ENCODE data around the gene TLR4.

The TLR4 gene

DNA sequence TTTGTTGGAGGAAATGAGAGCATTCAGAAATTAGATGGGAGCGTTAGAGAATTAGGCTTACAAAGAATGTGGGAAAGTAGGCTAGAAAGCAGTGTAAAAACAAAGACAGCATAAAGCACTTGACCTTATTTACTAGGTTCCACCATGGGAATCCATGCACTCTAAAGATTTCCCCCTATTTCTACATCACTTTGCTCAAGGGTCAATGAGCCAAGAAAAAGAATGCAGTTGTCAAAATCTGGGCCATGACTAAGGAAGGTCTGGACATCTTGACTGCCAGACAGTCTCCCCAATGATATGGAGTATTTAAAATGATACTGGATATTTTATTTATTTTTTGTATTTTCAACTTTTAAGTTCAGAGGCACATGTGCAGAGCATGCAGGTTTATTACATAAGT is 3.4 kb downstream of the TLR4 start:
- Histone ChIP-seq H3K27me3 (ENCODE audit: control insufficient read depth in 2 of 2, insufficient read depth in 2 of 2, low read length in 2 of 2) (no peaks in the 10 kb centered on the region), H3K4me3 (ENCODE audit: low read length in 2 of 2) (no peak overlapping the region), H3K36me3 (ENCODE audit: control insufficient read depth in 2 of 2, insufficient read depth in 2 of 2, low read length in 2 of 2) (no peaks in the 10 kb centered on the region), H3K27ac (ENCODE audit: low read depth in 2 of 2, low read length in 2 of 2) (no peak overlapping the region), H3K9ac (ENCODE audit: low read depth in 1 of 2, low read length in 2 of 2) (no peak overlapping the region), H3K4me1 (ENCODE audit: control insufficient read depth in 2 of 2, insufficient read depth in 2 of 2, low read length in 2 of 2) (peaks cover 5 to 10% of the 10 kb centered on the region in 2 donors), H3K9me3 (ENCODE audit: control insufficient read depth in 2 of 2, low read length in 2 of 2) (no peaks in the 10 kb centered on the region)

DNA sequence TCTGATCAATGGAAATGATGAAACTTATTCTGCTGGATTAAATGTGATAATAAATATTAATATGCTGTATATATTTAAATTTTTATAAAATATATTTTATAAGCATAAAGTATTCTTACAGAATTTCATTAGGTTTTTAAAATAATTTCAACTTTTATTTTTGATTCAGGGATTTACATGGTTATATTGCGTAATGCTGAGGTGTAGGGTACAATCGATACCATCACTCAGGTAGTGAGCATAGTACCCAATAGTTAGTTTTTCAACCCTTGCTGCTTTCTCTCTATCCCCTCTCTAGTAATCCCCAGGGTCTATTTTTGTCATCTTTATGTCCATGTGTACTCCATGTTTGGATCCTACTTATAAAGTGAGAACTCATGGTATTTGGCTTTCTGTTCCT is 5.7 kb downstream of the TLR4 start:
- no peaks in the 10 kb centered on the region for H3K4me1 ChIP-seq (ENCODE audit: control insufficient read depth in 2 of 2, insufficient read depth in 2 of 2, low read length in 2 of 2)
- H3K9me3 ChIP-seq (ENCODE audit: control insufficient read depth in 2 of 2, low read length in 2 of 2): no peaks in the 10 kb centered on the region
- H3K9ac ChIP-seq (ENCODE audit: low read depth in 1 of 2, low read length in 2 of 2): no peak overlapping the region
- no peak overlapping the region for H3K27ac ChIP-seq (ENCODE audit: low read depth in 2 of 2, low read length in 2 of 2)
- no peak overlapping the region for H3K4me3 ChIP-seq (ENCODE audit: low read length in 2 of 2)
- peaks cover 0 to 4% of the 10 kb centered on the region in 2 donors for H3K36me3 ChIP-seq (ENCODE audit: control insufficient read depth in 2 of 2, insufficient read depth in 2 of 2, low read length in 2 of 2)
- no peaks in the 10 kb centered on the region for H3K27me3 ChIP-seq (ENCODE audit: control insufficient read depth in 2 of 2, insufficient read depth in 2 of 2, low read length in 2 of 2)

DNA sequence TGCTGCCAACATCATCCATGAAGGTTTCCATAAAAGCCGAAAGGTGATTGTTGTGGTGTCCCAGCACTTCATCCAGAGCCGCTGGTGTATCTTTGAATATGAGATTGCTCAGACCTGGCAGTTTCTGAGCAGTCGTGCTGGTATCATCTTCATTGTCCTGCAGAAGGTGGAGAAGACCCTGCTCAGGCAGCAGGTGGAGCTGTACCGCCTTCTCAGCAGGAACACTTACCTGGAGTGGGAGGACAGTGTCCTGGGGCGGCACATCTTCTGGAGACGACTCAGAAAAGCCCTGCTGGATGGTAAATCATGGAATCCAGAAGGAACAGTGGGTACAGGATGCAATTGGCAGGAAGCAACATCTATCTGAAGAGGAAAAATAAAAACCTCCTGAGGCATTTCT is 10.1 kb downstream of the TLR4 start:
- Histone ChIP-seq H3K9ac (ENCODE audit: low read depth in 1 of 2, low read length in 2 of 2) (no peak overlapping the region), H3K4me3 (ENCODE audit: low read length in 2 of 2) (no peak overlapping the region), H3K4me1 (ENCODE audit: control insufficient read depth in 2 of 2, insufficient read depth in 2 of 2, low read length in 2 of 2) (peaks cover 7 to 9% of the 10 kb centered on the region in 2 donors), H3K27ac (ENCODE audit: low read depth in 2 of 2, low read length in 2 of 2) (no peak overlapping the region), H3K27me3 (ENCODE audit: control insufficient read depth in 2 of 2, insufficient read depth in 2 of 2, low read length in 2 of 2) (no peaks in the 10 kb centered on the region), H3K9me3 (ENCODE audit: control insufficient read depth in 2 of 2, low read length in 2 of 2) (no peaks in the 10 kb centered on the region), H3K36me3 (ENCODE audit: control insufficient read depth in 2 of 2, insufficient read depth in 2 of 2, low read length in 2 of 2) (peaks cover 0 to 4% of the 10 kb centered on the region in 2 donors)

DNA sequence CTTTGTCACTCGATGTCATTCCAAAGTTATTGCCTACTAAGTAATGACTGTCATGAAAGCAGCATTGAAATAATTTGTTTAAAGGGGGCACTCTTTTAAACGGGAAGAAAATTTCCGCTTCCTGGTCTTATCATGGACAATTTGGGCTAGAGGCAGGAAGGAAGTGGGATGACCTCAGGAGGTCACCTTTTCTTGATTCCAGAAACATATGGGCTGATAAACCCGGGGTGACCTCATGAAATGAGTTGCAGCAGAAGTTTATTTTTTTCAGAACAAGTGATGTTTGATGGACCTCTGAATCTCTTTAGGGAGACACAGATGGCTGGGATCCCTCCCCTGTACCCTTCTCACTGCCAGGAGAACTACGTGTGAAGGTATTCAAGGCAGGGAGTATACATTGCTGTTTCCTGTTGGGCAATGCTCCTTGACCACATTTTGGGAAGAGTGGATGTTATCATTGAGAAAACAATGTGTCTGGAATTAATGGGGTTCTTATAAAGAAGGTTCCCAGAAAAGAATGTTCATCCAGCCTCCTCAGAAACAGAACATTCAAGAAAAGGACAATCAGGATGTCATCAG is 11.3 kb downstream of the TLR4 start:
- Histone ChIP-seq H3K4me3 (ENCODE audit: low read length in 2 of 2) (no peak overlapping the region), H3K27ac (ENCODE audit: low read depth in 2 of 2, low read length in 2 of 2) (no peak overlapping the region), H3K27me3 (ENCODE audit: control insufficient read depth in 2 of 2, insufficient read depth in 2 of 2, low read length in 2 of 2) (no peaks in the 10 kb centered on the region)

DNA sequence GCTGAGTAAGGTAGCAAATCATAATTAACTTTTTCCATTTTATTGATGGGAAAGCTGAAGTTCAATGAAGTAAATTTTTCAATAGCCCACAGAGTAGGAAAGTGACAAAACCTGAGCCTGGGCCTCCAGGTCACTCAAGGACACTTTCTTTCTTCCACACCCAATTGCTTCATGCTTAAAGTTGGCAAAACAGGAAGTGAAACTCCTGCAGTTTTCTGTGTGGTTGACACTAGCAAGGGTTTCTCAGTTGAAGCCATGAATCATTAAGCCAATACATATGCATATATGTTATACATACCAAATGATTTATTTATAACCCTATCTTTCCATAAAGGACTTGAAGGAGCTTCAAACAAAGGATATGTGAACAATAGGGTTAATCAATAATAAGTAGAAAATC is 13.9 kb downstream of the TLR4 start:
- no peaks in the 10 kb centered on the region for H3K27me3 ChIP-seq (ENCODE audit: control insufficient read depth in 2 of 2, insufficient read depth in 2 of 2, low read length in 2 of 2)
- H3K4me3 ChIP-seq (ENCODE audit: low read length in 2 of 2): no peak overlapping the region
- H3K36me3 ChIP-seq (ENCODE audit: control insufficient read depth in 2 of 2, insufficient read depth in 2 of 2, low read length in 2 of 2): peaks cover 0 to 4% of the 10 kb centered on the region in 2 donors
- no peak overlapping the region for H3K27ac ChIP-seq (ENCODE audit: low read depth in 2 of 2, low read length in 2 of 2)
- H3K9me3 ChIP-seq (ENCODE audit: control insufficient read depth in 2 of 2, low read length in 2 of 2): no peaks in the 10 kb centered on the region
- no peak overlapping the region for H3K9ac ChIP-seq (ENCODE audit: low read depth in 1 of 2, low read length in 2 of 2)
- peaks cover 10 to 14% of the 10 kb centered on the region in 2 donors for H3K4me1 ChIP-seq (ENCODE audit: control insufficient read depth in 2 of 2, insufficient read depth in 2 of 2, low read length in 2 of 2)

More for the DNA sequence above, 11.3 kb downstream of the TLR4 start:
- Histone ChIP-seq H3K9ac (ENCODE audit: low read depth in 1 of 2, low read length in 2 of 2) (no peak overlapping the region), H3K4me1 (ENCODE audit: control insufficient read depth in 2 of 2, insufficient read depth in 2 of 2, low read length in 2 of 2) (peaks cover 8 to 12% of the 10 kb centered on the region in 2 donors), H3K36me3 (ENCODE audit: control insufficient read depth in 2 of 2, insufficient read depth in 2 of 2, low read length in 2 of 2) (peaks cover 0 to 4% of the 10 kb centered on the region in 2 donors), H3K9me3 (ENCODE audit: control insufficient read depth in 2 of 2, low read length in 2 of 2) (no peaks in the 10 kb centered on the region)

DNA sequence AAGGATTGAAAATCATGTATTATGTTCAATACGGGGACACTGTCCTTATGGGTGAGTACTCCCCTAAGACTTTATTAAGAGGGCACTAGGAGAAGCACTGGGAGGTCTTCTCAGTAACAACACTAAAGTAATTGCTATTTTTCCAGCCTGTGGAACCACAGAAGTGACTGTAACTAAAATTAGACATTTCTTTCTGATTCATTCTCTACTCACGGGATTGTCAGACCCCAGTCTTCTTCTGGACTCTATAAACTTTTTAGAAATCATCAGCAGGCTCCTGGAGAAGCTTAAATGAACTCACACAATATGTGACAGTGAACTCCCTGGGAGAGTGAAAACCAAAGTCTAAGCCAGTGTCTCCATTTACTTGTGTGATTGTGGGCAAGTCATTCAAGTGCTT is 14.5 kb downstream of the TLR4 start:
- no peaks in the 10 kb centered on the region for H3K9me3 ChIP-seq (ENCODE audit: control insufficient read depth in 2 of 2, low read length in 2 of 2)
- H3K27ac ChIP-seq (ENCODE audit: low read depth in 2 of 2, low read length in 2 of 2): no peak overlapping the region
- H3K36me3 ChIP-seq (ENCODE audit: control insufficient read depth in 2 of 2, insufficient read depth in 2 of 2, low read length in 2 of 2): peaks cover 0 to 4% of the 10 kb centered on the region in 2 donors
- no peak overlapping the region for H3K4me3 ChIP-seq (ENCODE audit: low read length in 2 of 2)
- H3K27me3 ChIP-seq (ENCODE audit: control insufficient read depth in 2 of 2, insufficient read depth in 2 of 2, low read length in 2 of 2): no peaks in the 10 kb centered on the region
- no peak overlapping the region for H3K9ac ChIP-seq (ENCODE audit: low read depth in 1 of 2, low read length in 2 of 2)
- H3K4me1 ChIP-seq (ENCODE audit: control insufficient read depth in 2 of 2, insufficient read depth in 2 of 2, low read length in 2 of 2): peaks cover 10 to 14% of the 10 kb centered on the region in 2 donors

DNA sequence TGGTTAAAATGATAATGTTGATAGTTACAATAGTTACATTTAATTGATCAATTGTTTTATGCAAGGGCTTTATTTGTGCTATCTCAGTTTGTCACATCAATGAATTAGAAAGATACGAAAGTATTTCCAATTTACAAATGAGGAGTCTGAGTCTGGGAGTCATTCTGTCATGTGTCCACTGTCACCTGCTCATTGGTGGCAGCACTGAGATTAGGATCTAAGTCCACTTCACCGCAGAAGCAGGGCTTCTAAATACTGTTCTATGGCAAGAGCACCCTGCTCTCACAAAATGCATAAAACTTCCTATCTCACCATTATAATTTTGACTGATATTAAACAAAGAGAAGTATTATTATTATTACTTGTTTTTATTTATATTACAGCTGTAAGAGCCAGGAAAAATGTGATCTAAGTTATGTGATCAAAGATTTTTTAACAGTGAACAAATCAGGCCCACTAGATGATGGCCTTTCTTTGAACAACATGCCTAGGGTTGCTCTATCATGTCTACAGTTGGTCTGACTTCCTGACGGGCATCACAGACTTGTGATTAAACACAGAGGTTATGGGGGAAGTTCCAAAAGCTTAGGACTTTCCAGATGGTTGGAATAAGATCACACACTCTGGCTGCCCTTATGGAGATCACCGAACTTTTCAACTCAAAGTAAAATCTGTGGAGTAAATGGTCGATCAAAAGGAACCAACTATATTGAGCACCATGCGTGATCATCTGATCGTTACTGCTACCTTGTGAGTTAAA is 15.1 kb downstream of the TLR4 start:
- Histone ChIP-seq H3K4me1 (ENCODE audit: control insufficient read depth in 2 of 2, insufficient read depth in 2 of 2, low read length in 2 of 2) (peaks cover 14 to 15% of the 10 kb centered on the region in 2 donors), H3K4me3 (ENCODE audit: low read length in 2 of 2) (no peak overlapping the region), H3K27me3 (ENCODE audit: control insufficient read depth in 2 of 2, insufficient read depth in 2 of 2, low read length in 2 of 2) (no peaks in the 10 kb centered on the region), H3K36me3 (ENCODE audit: control insufficient read depth in 2 of 2, insufficient read depth in 2 of 2, low read length in 2 of 2) (no peaks in the 10 kb centered on the region), H3K9ac (ENCODE audit: low read depth in 1 of 2, low read length in 2 of 2) (no peak overlapping the region), H3K9me3 (ENCODE audit: control insufficient read depth in 2 of 2, low read length in 2 of 2) (no peaks in the 10 kb centered on the region), H3K27ac (ENCODE audit: low read depth in 2 of 2, low read length in 2 of 2) (no peak overlapping the region)

DNA sequence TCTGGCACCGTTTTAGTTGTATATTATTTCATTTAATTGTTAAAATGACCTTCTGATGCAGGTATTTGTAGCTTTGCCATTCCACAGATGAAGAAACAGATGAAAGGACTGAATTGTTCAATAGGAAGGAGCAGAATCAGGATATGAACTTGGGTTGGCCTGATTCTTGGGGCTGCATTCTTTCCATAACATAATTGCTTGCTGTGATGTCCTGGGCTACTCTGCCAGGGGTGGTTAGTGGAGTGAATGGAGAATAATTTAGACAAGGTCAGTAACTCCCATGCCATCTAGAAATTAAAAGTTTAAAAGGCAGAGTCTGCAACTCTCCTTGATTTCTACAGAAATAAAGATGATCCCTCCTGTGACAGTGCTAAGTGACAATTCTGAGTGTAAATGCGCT is 15.9 kb downstream of the TLR4 start:
- Histone ChIP-seq H3K4me1 (ENCODE audit: control insufficient read depth in 2 of 2, insufficient read depth in 2 of 2, low read length in 2 of 2) (peaks cover 14 to 16% of the 10 kb centered on the region in 2 donors), H3K9me3 (ENCODE audit: control insufficient read depth in 2 of 2, low read length in 2 of 2) (no peaks in the 10 kb centered on the region), H3K9ac (ENCODE audit: low read depth in 1 of 2, low read length in 2 of 2) (no peak overlapping the region), H3K27ac (ENCODE audit: low read depth in 2 of 2, low read length in 2 of 2) (no peak overlapping the region), H3K36me3 (ENCODE audit: control insufficient read depth in 2 of 2, insufficient read depth in 2 of 2, low read length in 2 of 2) (no peaks in the 10 kb centered on the region), H3K4me3 (ENCODE audit: low read length in 2 of 2) (no peak overlapping the region), H3K27me3 (ENCODE audit: control insufficient read depth in 2 of 2, insufficient read depth in 2 of 2, low read length in 2 of 2) (no peaks in the 10 kb centered on the region)

DNA sequence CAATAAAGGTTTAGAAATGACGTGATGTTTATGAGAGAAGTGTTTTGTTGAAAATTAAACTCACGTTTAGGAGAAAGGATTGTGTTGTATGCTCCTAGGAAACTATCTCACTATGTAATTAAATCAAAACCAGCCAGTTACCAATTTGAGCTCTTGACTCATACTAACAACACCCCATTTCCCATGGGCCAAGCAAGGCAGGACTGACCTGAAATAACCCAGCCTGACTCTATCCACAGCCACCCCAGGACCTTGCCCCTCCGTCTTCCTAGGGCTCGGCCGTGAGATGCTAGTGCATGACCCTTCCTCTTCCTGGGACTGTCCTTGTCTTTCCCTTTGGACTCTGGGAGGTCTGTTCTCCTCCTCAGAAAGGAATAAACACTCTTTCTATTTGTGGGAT is 16.4 kb downstream of the TLR4 start:
- no peak overlapping the region for H3K4me3 ChIP-seq (ENCODE audit: low read length in 2 of 2)
- H3K4me1 ChIP-seq (ENCODE audit: control insufficient read depth in 2 of 2, insufficient read depth in 2 of 2, low read length in 2 of 2): peaks cover 14 to 18% of the 10 kb centered on the region in 2 donors
- no peak overlapping the region for H3K27ac ChIP-seq (ENCODE audit: low read depth in 2 of 2, low read length in 2 of 2)
- H3K9me3 ChIP-seq (ENCODE audit: control insufficient read depth in 2 of 2, low read length in 2 of 2): no peaks in the 10 kb centered on the region
- H3K9ac ChIP-seq (ENCODE audit: low read depth in 1 of 2, low read length in 2 of 2): no peak overlapping the region
- no peaks in the 10 kb centered on the region for H3K27me3 ChIP-seq (ENCODE audit: control insufficient read depth in 2 of 2, insufficient read depth in 2 of 2, low read length in 2 of 2)
- no peaks in the 10 kb centered on the region for H3K36me3 ChIP-seq (ENCODE audit: control insufficient read depth in 2 of 2, insufficient read depth in 2 of 2, low read length in 2 of 2)

DNA sequence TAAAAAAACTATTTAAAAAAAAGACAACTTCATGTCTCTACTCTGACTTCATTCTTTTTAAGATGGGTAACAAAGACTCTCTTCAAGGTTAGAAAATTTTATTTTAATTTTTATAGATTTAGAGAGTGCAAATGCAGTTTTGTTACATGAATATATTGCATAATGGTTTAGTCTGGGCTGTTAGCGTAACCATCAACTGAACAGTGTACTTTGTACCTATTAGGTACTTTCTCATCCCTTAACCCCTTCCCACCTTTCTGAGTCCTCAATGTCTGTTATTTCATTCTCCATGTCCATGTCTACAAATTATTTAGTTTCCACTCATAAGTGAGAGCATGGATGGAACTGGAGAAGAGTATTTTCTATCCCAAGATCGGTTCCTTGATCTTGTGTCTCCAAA is 16.8 kb downstream of the TLR4 start:
- Histone ChIP-seq H3K4me1 (ENCODE audit: control insufficient read depth in 2 of 2, insufficient read depth in 2 of 2, low read length in 2 of 2) (peaks cover 14 to 18% of the 10 kb centered on the region in 2 donors), H3K4me3 (ENCODE audit: low read length in 2 of 2) (no peak overlapping the region), H3K27me3 (ENCODE audit: control insufficient read depth in 2 of 2, insufficient read depth in 2 of 2, low read length in 2 of 2) (no peaks in the 10 kb centered on the region), H3K9ac (ENCODE audit: low read depth in 1 of 2, low read length in 2 of 2) (no peak overlapping the region), H3K36me3 (ENCODE audit: control insufficient read depth in 2 of 2, insufficient read depth in 2 of 2, low read length in 2 of 2) (no peaks in the 10 kb centered on the region), H3K27ac (ENCODE audit: low read depth in 2 of 2, low read length in 2 of 2) (no peak overlapping the region), H3K9me3 (ENCODE audit: control insufficient read depth in 2 of 2, low read length in 2 of 2) (no peaks in the 10 kb centered on the region)

Data from mucosa of rectum (tissue), 2 donors.